Epithelial cell of esophagus (primary cell): ENCODE data around the gene LHX4.

ENCODE experiments used
- DNase-seq: peaks from one replicate; pipeline ENCODE4 v3.0.0; 2010; ENCODE audit warnings: low read depth
- H3K4me3 ChIP-seq: 2 replicates; pipeline ENCODE4 v1.5.1; 2011; ENCODE audit warnings: mild to moderate bottlenecking, low read length, control low read depth
- TF ChIP-seq, protein P1 (sequence below): IDR thresholded peaks from 2 replicates; pipeline ENCODE4 v1.5.1; 2011; ENCODE audit warnings: low read depth, mild to moderate bottlenecking, low read length, control low read depth, inconsistent platforms; ENCODE audit not compliant: insufficient read depth; ENCODE audit errors: missing control alignments

Gene LHX4

GRCh38 chr1:180257028-180257386 is 26.9 kb downstream of the LHX4 start:
- TF ChIP-seq, protein P1, sequence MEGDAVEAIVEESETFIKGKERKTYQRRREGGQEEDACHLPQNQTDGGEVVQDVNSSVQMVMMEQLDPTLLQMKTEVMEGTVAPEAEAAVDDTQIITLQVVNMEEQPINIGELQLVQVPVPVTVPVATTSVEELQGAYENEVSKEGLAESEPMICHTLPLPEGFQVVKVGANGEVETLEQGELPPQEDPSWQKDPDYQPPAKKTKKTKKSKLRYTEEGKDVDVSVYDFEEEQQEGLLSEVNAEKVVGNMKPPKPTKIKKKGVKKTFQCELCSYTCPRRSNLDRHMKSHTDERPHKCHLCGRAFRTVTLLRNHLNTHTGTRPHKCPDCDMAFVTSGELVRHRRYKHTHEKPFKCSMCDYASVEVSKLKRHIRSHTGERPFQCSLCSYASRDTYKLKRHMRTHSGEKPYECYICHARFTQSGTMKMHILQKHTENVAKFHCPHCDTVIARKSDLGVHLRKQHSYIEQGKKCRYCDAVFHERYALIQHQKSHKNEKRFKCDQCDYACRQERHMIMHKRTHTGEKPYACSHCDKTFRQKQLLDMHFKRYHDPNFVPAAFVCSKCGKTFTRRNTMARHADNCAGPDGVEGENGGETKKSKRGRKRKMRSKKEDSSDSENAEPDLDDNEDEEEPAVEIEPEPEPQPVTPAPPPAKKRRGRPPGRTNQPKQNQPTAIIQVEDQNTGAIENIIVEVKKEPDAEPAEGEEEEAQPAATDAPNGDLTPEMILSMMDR, result no peak
- no peak overlapping the region for H3K4me3 ChIP-seq
- no peak for DNase-seq

DNA sequence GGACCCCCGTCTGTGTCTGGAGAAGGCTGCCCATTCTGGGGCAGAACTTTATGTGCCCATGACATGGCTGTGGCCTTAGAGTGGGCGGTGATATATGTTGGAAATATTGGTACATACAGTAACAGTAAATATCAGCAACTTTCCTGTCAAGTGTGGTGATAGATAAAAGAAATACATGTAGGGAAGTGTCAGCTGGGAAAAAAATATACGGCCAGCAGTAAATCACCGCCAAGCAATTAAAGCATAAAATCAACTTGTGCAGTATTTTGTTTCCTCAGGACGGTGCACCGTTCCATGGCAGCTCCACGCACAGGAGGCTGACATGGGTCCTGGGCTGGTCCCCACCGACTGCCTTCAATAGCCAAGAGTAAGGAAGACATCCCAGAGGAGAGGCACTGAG is 27.4 kb downstream of the LHX4 start:
- no peak overlapping the region for H3K4me3 ChIP-seq
- DNase-seq, result no peak
- TF ChIP-seq, protein P1, result no peak

GRCh38 chr1:180258290-180258689 is 28.2 kb downstream of the LHX4 start:
- DNase-seq, result no peak
- TF ChIP-seq, protein P1, result no peak
- no peak overlapping the region for H3K4me3 ChIP-seq

GRCh38 chr1:180258935-180259334 is 28.9 kb downstream of the LHX4 start:
- TF ChIP-seq, protein P1, result no peak
- no peak for DNase-seq
- H3K4me3 ChIP-seq, result no peak overlapping the region

DNA sequence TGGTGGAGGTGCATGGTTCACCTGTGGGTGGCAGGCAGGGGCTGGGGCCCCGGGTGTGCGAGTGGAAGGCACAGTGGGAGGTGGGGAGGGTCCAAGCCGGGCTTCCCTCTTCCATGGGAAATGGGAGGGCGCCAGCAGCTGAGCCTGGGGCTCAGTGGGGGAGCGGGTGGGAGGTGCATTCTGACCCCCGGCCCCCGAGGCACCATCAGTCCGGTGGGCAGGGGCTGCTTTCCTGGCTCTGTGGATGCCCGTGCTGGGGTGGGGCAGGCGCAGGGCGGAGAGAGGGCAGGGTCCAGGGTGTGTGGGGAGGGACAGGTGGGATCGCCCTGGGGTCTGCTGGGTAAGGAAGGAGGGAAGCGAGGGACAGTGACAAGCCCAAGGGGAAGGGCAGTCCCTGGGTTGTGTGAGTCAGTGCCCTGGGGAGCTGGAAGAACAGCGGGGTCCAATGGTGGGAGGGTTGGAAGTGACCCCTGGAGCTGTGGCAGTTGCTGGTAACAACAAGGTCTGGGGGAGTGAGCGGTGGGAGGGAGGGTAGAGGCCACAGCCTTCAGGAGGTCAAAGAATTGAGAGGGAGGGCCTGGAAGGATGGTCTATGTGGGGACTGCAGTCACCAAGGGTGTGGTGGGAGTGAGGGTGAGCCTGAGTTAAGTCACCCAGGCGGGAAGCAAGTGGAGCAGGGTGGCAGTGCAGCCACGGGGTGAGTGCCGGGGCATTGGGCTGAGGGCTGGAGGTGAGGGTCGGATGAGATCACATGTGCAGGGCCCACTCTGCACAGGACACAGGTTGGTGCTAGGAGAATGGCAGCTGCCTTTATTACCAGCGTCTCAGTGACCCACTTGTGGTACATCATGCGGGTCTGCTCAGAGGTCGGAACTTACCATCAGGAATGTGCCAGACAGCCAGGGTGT is 29.6 kb downstream of the LHX4 start:
- H3K4me3 ChIP-seq, result no peak overlapping the region
- DNase-seq, result no peak
- TF ChIP-seq, protein P1, result no peak

GRCh38 chr1:180260541-180260940 is 30.5 kb downstream of the LHX4 start:
- DNase-seq, result no peak
- TF ChIP-seq, protein P1, result no peak
- H3K4me3 ChIP-seq, result no peak overlapping the region

- no peak for DNase-seq
- TF ChIP-seq, protein P1, result no peak
Measured at GRCh38 chr1:180261030-180261429, 31.0 kb downstream of the LHX4 start.

More at GRCh38 chr1:180261030-180261429, 31.0 kb downstream of the LHX4 start:
- no peak overlapping the region for H3K4me3 ChIP-seq
